H1 (cell line): ENCODE results near the gene AHSG. TPM values are rescaled to one million over a fixed set of nuclear protein-coding genes. Genes with fewer than 3 reads are reported as not detected.
A peak's percentile ranks its signal among the peaks of the same experiment; 100 is the strongest.

Experiments
- CTCF ChIA-PET: fragments of 300-600 bp; sonication (Branson Sonifier 250); formaldehyde crosslinking; loops from one replicate; lab custom pipeline; 2021; ENCODE audit not compliant: partially characterized antibody; lab: Charles Lee
- POLR2A ChIA-PET: fragments of 300-600 bp; sonication (Branson Sonifier 250); formaldehyde crosslinking; loops from one replicate; lab custom pipeline; 2021; ENCODE audit warnings: inconsistent platforms; ENCODE audit not compliant: partially characterized antibody; lab: Charles Lee
- DNase-seq, 2 experiments: peaks; one replicate each; pipeline versions ENCODE4 v3.0.0 to v3.0.0-alpha.2; 2010 to 2022; ENCODE audit warnings: low spot score in 2 of 2, low read depth in 1 of 2, mixed read lengths in 1 of 2
- FAIRE-seq: peaks from 2 replicates; lab custom pipeline; 2011; peaks lifted over from hg19 to GRCh38; lab: Jason Lieb, UNC
- H2AFZ ChIP-seq: 2 replicates; pipeline ENCODE4 v1.8.1; 2012; ENCODE audit warnings: low read length, inconsistent platforms
- H2AK5ac ChIP-seq: 2 replicates; pipeline ENCODE4 v1.6.1; 2013; ENCODE audit warnings: low read depth, low read length
- H2BK120ac ChIP-seq: replicated peaks from 2 replicates; pipeline ENCODE3; 2013; ENCODE audit warnings: low read depth, low read length, inconsistent platforms
- H2BK12ac ChIP-seq: 2 replicates; pipeline ENCODE4 v1.6.1; 2013; ENCODE audit warnings: low read depth, low read length
- H2BK15ac ChIP-seq: 2 replicates; pipeline ENCODE4 v1.6.1; 2013; ENCODE audit warnings: low read length
- H2BK20ac ChIP-seq: 2 replicates; pipeline ENCODE4 v1.6.1; 2013; ENCODE audit warnings: low read length
- H2BK5ac ChIP-seq: 2 replicates; pipeline ENCODE4 v1.6.1; 2013; ENCODE audit warnings: low read depth, low read length
- H3K14ac ChIP-seq: 2 replicates; pipeline ENCODE4 v1.6.1; 2013; ENCODE audit warnings: inconsistent platforms; ENCODE audit not compliant: insufficient read length
- H3K18ac ChIP-seq: 2 replicates; pipeline ENCODE4 v1.6.1; 2013; ENCODE audit warnings: low read length; ENCODE audit errors: extremely low read depth
- H3K23ac ChIP-seq: 2 replicates; pipeline ENCODE4 v1.6.1; 2013; ENCODE audit warnings: inconsistent platforms; ENCODE audit not compliant: insufficient read length
- H3K23me2 ChIP-seq: 2 replicates; pipeline ENCODE4 v1.6.1; 2013; ENCODE audit warnings: low read depth, low read length
- H3K27ac ChIP-seq: 2 replicates; pipeline ENCODE4 v1.6.1; 2011; ENCODE audit warnings: low read depth, low read length, inconsistent platforms
- H3K27me3 ChIP-seq, 4 experiments: replicated peaks in 1 of 4; 1 replicate in 1 of 4; 2 replicates in 3 of 4; pipeline versions ENCODE4 v1.6.1 to v1.8.1; 2011 to 2013; ENCODE audit warnings: low read length in 3 of 4, mild to moderate bottlenecking in 3 of 4, inconsistent platforms in 2 of 4, mixed read lengths in 2 of 4, moderate library complexity in 1 of 4; ENCODE audit not compliant: control insufficient read depth in 3 of 4, insufficient read depth in 3 of 4; ENCODE audit errors: extremely low read depth in 1 of 4
- H3K36me3 ChIP-seq, 4 experiments: 2 replicates each; pipeline versions ENCODE4 v1.6.1 to v1.8.1; 2011 to 2013; ENCODE audit warnings: mild to moderate bottlenecking in 4 of 4, low read length in 3 of 4, moderate library complexity in 2 of 4, control low read depth in 1 of 4, inconsistent platforms in 1 of 4; ENCODE audit not compliant: insufficient read depth in 4 of 4, control insufficient read depth in 2 of 4
- H3K4ac ChIP-seq: replicated peaks from 2 replicates; pipeline ENCODE3; 2013; ENCODE audit warnings: low read length, low read depth, mixed read lengths, inconsistent platforms; ENCODE audit not compliant: insufficient read length
- H3K4me1 ChIP-seq, 4 experiments: replicated peaks in 1 of 4; 1 replicate in 1 of 4; 2 replicates in 3 of 4; pipeline versions ENCODE4 v1.6.1 to v1.8.1; 2011 to 2013; ENCODE audit warnings: low read length in 3 of 4, inconsistent platforms in 2 of 4, mixed read lengths in 1 of 4; ENCODE audit not compliant: insufficient read depth in 4 of 4, control insufficient read depth in 3 of 4
- H3K4me2 ChIP-seq, 2 experiments: 2 replicates each; pipeline versions ENCODE4 v1.6.1 to v1.8.1; 2011 to 2013; ENCODE audit warnings: low read depth in 2 of 2, low read length in 2 of 2, control low read depth in 1 of 2, inconsistent platforms in 1 of 2, mild to moderate bottlenecking in 1 of 2; ENCODE audit not compliant: insufficient read depth in 1 of 2
- H3K4me3 ChIP-seq, 4 experiments: fragments of 200-600, 300-600 bp in 1 of 4; sonication (generic), shearing (Covaris generic), sonication (Bioruptor Twin) in 1 of 4; 2 replicates each; pipeline versions ENCODE4 v1.5.1 to v1.8.1; 2011 to 2016; ENCODE audit warnings: low read length in 4 of 4, low read depth in 3 of 4, control low read depth in 2 of 4, inconsistent platforms in 2 of 4, mild to moderate bottlenecking in 2 of 4, mixed read lengths in 1 of 4, moderate library complexity in 1 of 4; ENCODE audit not compliant: insufficient read depth in 2 of 4; ENCODE audit errors: extremely low read depth in 1 of 4
- H3K56ac ChIP-seq: replicated peaks from 2 replicates; pipeline ENCODE3; 2013; ENCODE audit warnings: low read depth, mild to moderate bottlenecking, mixed read lengths, low read length, inconsistent platforms; ENCODE audit not compliant: insufficient read length
- H3K79me1 ChIP-seq: 2 replicates; pipeline ENCODE4 v1.6.1; 2013; ENCODE audit warnings: low read depth, low read length, control low read depth
- H3K79me2 ChIP-seq, 2 experiments: 2 replicates each; pipeline versions ENCODE4 v1.6.1 to v1.8.1; 2012 to 2013; ENCODE audit warnings: low read length in 2 of 2, mild to moderate bottlenecking in 2 of 2, inconsistent platforms in 1 of 2; ENCODE audit not compliant: insufficient read depth in 2 of 2, control insufficient read depth in 1 of 2
- H3K9ac ChIP-seq, 4 experiments: replicated peaks in 1 of 4; 1 replicate in 1 of 4; 2 replicates in 3 of 4; pipeline versions ENCODE4 v1.6.1 to v1.8.1; 2011 to 2013; ENCODE audit warnings: low read depth in 3 of 4, low read length in 3 of 4, control low read depth in 2 of 4, mild to moderate bottlenecking in 2 of 4, moderate library complexity in 2 of 4, inconsistent platforms in 1 of 4; ENCODE audit errors: extremely low read depth in 1 of 4
- H3K9me3 ChIP-seq, 2 experiments: 2 replicates each; pipeline versions ENCODE4 v1.6.1 to v1.8.1; 2012 to 2013; ENCODE audit warnings: mild to moderate bottlenecking in 2 of 2, moderate library complexity in 2 of 2, control low read depth in 1 of 2, inconsistent platforms in 1 of 2, low read depth in 1 of 2, low read length in 1 of 2, mixed read lengths in 1 of 2; ENCODE audit not compliant: insufficient read depth in 2 of 2
- H4K20me1 ChIP-seq, 2 experiments: replicated peaks in 1 of 2; 2 replicates each; pipeline versions ENCODE3 to v1.8.1; 2011 to 2013; ENCODE audit warnings: inconsistent platforms in 2 of 2, low read length in 2 of 2, mild to moderate bottlenecking in 1 of 2; ENCODE audit not compliant: insufficient read depth in 2 of 2, control insufficient read depth in 1 of 2
- H4K5ac ChIP-seq: 2 replicates; pipeline ENCODE4 v1.6.1; 2013; ENCODE audit warnings: low read length, low read depth, mixed read lengths, inconsistent platforms; ENCODE audit not compliant: insufficient read length
- H4K8ac ChIP-seq: 2 replicates; pipeline ENCODE4 v1.8.0; 2013; ENCODE audit warnings: mild to moderate bottlenecking, moderate library complexity, low read length, inconsistent platforms; ENCODE audit not compliant: insufficient read depth; ENCODE audit errors: extremely low read depth
- H4K91ac ChIP-seq: replicated peaks from 2 replicates; pipeline ENCODE3; 2013; ENCODE audit warnings: low read length, mixed read lengths, inconsistent platforms; ENCODE audit not compliant: insufficient read length
- ASH2L ChIP-seq: fragments of 200-600, 300-600 bp; sonication (generic); IDR thresholded peaks from one replicate; pipeline ENCODE4 v1.7.1; 2017; ENCODE audit warnings: low read length
- CBX5 ChIP-seq: fragments of 300-800, 300-1000 bp; sonication (generic); IDR thresholded peaks from 2 replicates; pipeline ENCODE4 v1.7.1; 2016; ENCODE audit warnings: antibody characterized with exemption, low read length, low read depth
- E2F6 ChIP-seq: IDR thresholded peaks from 2 replicates; pipeline ENCODE4 v1.6.1; 2012; ENCODE audit warnings: inconsistent platforms
- EP300 ChIP-seq, 2 experiments: IDR thresholded peaks; 1 replicate in 1 of 2; 2 replicates in 1 of 2; pipeline ENCODE4 v1.6.1; 2011 to 2012; ENCODE audit warnings: low read depth in 2 of 2, low read length in 2 of 2, mild to moderate bottlenecking in 2 of 2, borderline replicate concordance in 1 of 2, inconsistent platforms in 1 of 2, moderate library complexity in 1 of 2
- JUN ChIP-seq: IDR thresholded peaks from 2 replicates; pipeline ENCODE4 v1.6.1; 2011; ENCODE audit warnings: low read depth, mild to moderate bottlenecking, improper control_type of control experiment, low read length
- KDM5A ChIP-seq: fragments of 200-600 bp; IDR thresholded peaks from 2 replicates; pipeline ENCODE4 v1.7.1; 2012; ENCODE audit warnings: mild to moderate bottlenecking, low read length, inconsistent platforms, mixed read lengths
- PHF8 ChIP-seq: fragments of 200-600 bp; sonication (generic); conservative IDR thresholded peaks from 2 replicates; pipeline ENCODE4 v1.7.1; 2012; ENCODE audit warnings: low read depth, mild to moderate bottlenecking, inconsistent platforms, low read length, moderate library complexity
- POU5F1 ChIP-seq: IDR thresholded peaks from 2 replicates; pipeline ENCODE4 v1.6.1; 2011; ENCODE audit warnings: low read depth, mild to moderate bottlenecking, low read length, moderate library complexity
- SIN3A ChIP-seq, 2 experiments: IDR thresholded peaks in 1 of 2; conservative IDR thresholded peaks in 1 of 2; 2 replicates each; pipeline ENCODE4 v1.6.1; 2011 to 2012; ENCODE audit warnings: low read length in 2 of 2, improper control_type of control experiment in 1 of 2, low read depth in 1 of 2, mild to moderate bottlenecking in 1 of 2
- SIX5 ChIP-seq: IDR thresholded peaks from 2 replicates; pipeline ENCODE4 v1.6.1; 2011; ENCODE audit warnings: mild to moderate bottlenecking, low read depth, low read length
- WGBS, 2 experiments: shearing (Covaris generic) in 1 of 2; methylation state at CpG; one replicate each; pipeline versions ENCODE4 v1.1.6 to v1.1.7; 2013 to 2015; ENCODE audit warnings: low lambda C conversion rate in 2 of 2, mixed read lengths in 2 of 2, inconsistent platforms in 1 of 2, low coverage in 1 of 2, missing lambda C conversion rate in 1 of 2; ENCODE audit not compliant: insufficient replicate concordance in 2 of 2, insufficient coverage in 1 of 2, insufficient read length in 1 of 2; ENCODE audit errors: extremely low coverage in 1 of 2, missing lambda C conversion rate in 1 of 2; 5-methylcytosine and 5-hydroxymethylcytosine counted together
- polyA plus RNA-seq, 7 experiments: library from polyadenylated mRNA; depleted of rRNA in 3 of 7; stranded (reverse) in 5 of 7; unstranded in 2 of 7; fragments of >200 nt in 5 of 7; fragments of 200-250 nt in 2 of 7; gene quantifications; 1 replicate in 5 of 7; 2 replicates in 1 of 7; 4 replicates in 1 of 7; pipeline versions ENCODE4 v1.2.1 to v1.2.3, GENCODE V29; 2011 to 2013; ENCODE audit warnings: missing spikeins in 2 of 7, mixed read lengths in 2 of 7
- total RNA-seq: library from RNA; stranded (reverse); fragmentation: NEBNext Ultra II Directional; extraction: Animal tissue kit (Norgen Biotek cat#: 25700); gene quantifications from 2 replicates; pipeline ENCODE4 v1.2.1, GENCODE V29; 2021

Gene AHSG
- total and polyA plus RNA-seq, 2 of the 8 experiments (the other 6 are each of a cell fraction or from before 2014, with no cell fraction given): 0.68 to 0.78 TPM

- Histone ChIP-seq H3K14ac (no peak overlapping the region), H3K23me2 (no peaks in the 10 kb centered on the region), H2BK20ac (no peak overlapping the region), H3K9ac (no peak overlapping the region), H3K4me1 (peaks cover 4 to 7% (median 6%) of the 10 kb centered on the region in 4 experiments; a peak in 5 of 7 replicates), H3K9me3 (no peaks in the 10 kb centered on the region), H3K4me3 (no peak overlapping the region), H3K27ac (no peak overlapping the region), H2BK120ac (no peak overlapping the region), H2BK5ac (no peak overlapping the region), H3K4me2 (no peak overlapping the region), H2AK5ac (no peak overlapping the region), H3K23ac (no peak overlapping the region), H4K91ac (no peak overlapping the region), H3K79me2 (no peaks in the 10 kb centered on the region), H3K36me3 (no peaks in the 10 kb centered on the region), H4K8ac (no peak overlapping the region), H3K4ac (no peak overlapping the region), H3K56ac (no peak overlapping the region), H2BK15ac (no peak overlapping the region), H4K20me1 (no peaks in the 10 kb centered on the region), H3K18ac (no peak overlapping the region), H3K27me3 (no peaks in the 10 kb centered on the region; a peak in 1 of 7 replicates), H2AFZ (no peak overlapping the region), H2BK12ac (no peak overlapping the region), H3K79me1 (no peaks in the 10 kb centered on the region), H4K5ac (no peak overlapping the region)
- WGBS, 2 experiments: 95% methylated on average over 4 of the region's 4 CpGs; no CpG with 5 or more reads in 1 of the 2 experiments
- POLR2A ChIA-PET: no interaction called here
- FAIRE-seq: no peak
- CTCF ChIA-PET: interaction anchor here (1.0 to 3.3 kb wide), 3 partner anchors 7 to 31 kb away, joined by 5 to 15 read pairs (median 9); no protein-coding TSS in a partner anchor
- peak in 1 of 2 experiments; percentile 11 for DNase-seq
- TF ChIP-seq SIX5: no peak
- no peak for TF ChIP-seq EP300 (IDR thresholded peaks at IDR 0.05; ENCODE audit: borderline replicate concordance in 1 of 2, low read depth in 2 of 2, low read length in 2 of 2)
- no peak for TF ChIP-seq E2F6
- TF ChIP-seq JUN: no peak
- no peak for TF ChIP-seq CBX5
- no peak for TF ChIP-seq KDM5A
- TF ChIP-seq ASH2L: no peak
- no peak for TF ChIP-seq PHF8
- TF ChIP-seq SIN3A (conservative IDR thresholded peaks at IDR 0.05 in 1 of 2, IDR thresholded peaks at IDR 0.05 in 1 of 2; ENCODE audit: low read depth in 1 of 2, low read length in 2 of 2): no peak
- TF ChIP-seq POU5F1: no peak
Observed at GRCh38 chr3:186646106-186646505, 33.2 kb downstream of the AHSG start.
